Measurements from ENCODE around the gene GIMAP8.
A peak's percentile ranks its signal among the peaks of the same experiment; 100 is the strongest.

GRCh38 chr7:150514748-150515222 is 64.4 kb downstream of the GIMAP8 start, which contains the start of gene GIMAP7:
- peak in 2 of 3 donors; percentile 28 to 47 for TF ChIP-seq POLR2A (IDR thresholded peaks at IDR 0.05)
- TF ChIP-seq CTCF (IDR thresholded peaks at IDR 0.05): no peak
